Stimulated activated CD8-positive, alpha-beta memory T cell treated with anti-CD3 and anti-CD28 coated beads, Interleukin-2, amount 100 ng/mL, for 1 hour (primary cell): ENCODE data around the gene TWF1.
"Not testable (repeated sequence)": the region's sequence is repeated elsewhere in the genome, so short reads cannot be mapped to it uniquely, and the experiment has no call there.

Experiments
- DNase-seq, 2 donors: peaks; one replicate each; pipeline ENCODE4 v3.0.0-alpha.2; 2020; ENCODE audit warnings: low read depth in 2 of 2

TWF1 gene

GRCh38 chr12:43805149-43805859 lies 813 bp downstream of the TWF1 start:
- DNase-seq = no peak

DNA sequence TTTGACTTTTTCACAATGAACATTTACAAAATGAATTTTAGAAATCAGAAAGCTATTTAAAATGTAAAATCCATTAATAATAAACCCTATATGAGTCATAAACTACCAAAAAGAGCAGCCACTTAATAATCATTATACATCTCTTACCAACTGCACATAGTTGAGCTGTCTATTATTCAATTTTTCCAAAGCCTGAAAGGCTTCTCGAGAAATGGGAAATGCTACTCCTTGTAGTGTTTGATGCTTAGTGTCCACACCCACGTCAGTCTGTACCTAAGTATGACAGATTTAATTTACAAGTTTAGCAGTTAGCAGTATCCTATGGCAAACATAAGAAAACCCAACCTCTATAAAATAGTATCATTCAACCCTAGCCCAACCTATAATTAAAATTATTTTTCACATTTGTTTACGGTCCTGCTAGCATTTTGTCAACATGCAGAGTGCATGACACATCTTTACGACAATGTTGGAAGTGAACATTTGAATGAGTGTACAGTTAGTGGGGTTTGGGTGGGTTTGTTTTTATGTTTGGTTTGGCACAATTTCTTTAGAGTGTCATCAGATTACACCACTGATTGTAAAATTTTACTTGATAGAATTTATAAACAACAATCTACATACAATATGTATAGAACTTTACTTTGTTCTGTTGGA lies 8.4 kb downstream of the TWF1 start:
- no peak for DNase-seq

DNA sequence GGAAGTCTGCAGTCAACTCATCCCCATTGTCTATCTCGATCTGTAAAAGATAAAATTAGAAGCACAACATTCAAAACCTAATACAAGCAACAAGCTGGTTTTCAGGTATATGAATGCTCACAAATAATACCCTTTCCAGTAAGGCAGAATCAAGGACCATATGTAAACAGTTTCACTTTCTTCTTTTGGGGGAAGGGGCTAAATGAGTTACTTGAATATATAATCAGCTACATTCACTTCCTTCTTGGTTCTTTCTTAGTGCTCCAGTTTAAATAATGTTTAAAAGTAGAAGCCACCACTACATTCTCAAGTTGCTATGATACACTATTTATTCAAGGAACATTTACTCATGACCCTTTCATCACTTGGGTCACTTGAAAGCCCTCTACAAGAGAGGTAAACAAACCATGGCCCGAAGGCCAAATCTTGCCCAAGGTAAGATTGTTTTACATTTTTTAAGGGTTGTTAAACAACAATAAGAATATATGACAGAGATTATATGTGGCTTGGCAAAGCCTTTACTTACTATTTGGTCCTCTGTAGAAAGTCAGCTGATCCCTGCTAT lies 10.3 kb downstream of the TWF1 start:
- no peak for DNase-seq

DNA sequence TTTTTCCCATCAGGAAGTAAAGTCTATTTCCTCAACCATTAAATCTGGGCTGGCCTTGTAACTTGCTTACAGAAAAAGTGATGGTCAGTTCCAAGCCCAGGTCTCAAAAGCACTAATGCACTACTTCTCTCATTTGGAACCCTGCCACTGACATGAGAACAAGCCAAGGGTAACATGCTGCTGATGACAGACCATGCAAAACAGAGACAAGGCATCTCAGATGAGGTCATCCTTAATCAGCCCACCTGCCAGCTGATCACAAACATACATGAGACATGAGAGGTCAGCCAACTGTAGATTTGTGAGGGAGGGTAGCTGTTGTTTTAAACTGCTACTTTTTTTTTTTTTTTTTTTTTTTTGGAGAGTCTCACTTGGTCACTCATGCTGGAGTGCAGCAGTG lies 16.2 kb downstream of the TWF1 start:
- no peak for DNase-seq

DNA sequence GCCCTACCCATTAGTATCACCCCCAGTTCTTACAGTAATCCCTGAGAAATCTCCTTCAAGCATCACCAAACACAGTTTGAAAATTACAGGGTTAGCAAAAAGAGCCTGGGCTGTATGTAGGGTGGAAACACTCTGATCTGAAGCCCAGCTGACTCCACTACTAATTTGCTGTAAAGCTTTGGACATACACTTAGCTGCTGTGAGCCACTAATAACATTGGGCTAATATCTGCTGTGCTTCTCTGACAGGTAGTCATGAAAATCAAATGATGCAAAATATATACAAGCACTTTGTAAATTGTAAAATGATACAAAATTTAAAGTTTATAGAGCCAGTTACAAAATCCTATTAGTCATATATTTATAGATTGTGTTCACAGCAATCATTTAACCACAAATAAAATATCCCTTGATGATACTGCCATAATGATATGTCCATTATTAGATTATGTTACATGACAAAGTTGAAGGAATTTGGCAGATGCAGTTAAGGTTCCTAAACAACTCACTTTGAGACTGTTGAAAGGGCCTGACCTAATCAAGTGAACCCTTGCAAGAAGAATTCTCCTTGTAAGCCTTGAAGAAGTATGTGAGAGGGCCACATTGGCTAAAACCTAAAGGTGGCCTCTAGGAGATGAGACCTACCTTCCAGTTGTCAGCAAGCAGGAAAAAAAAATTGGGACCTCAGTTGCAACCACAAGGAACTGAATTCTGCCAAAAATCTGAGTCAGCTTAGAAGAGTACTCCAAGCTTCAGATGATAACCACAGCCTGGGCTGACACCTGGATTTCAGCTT lies 19.0 kb downstream of the TWF1 start:
- no peak for DNase-seq

GRCh38 chr12:43776498-43776897 lies 29.6 kb downstream of the TWF1 start:
- no peak for DNase-seq

- DNase-seq = no peak
Observed at GRCh38 chr12:43766291-43766690, 39.8 kb downstream of the TWF1 start.

- DNase-seq = no peak
Observed at GRCh38 chr12:43764528-43764927, 41.6 kb downstream of the TWF1 start.

DNA sequence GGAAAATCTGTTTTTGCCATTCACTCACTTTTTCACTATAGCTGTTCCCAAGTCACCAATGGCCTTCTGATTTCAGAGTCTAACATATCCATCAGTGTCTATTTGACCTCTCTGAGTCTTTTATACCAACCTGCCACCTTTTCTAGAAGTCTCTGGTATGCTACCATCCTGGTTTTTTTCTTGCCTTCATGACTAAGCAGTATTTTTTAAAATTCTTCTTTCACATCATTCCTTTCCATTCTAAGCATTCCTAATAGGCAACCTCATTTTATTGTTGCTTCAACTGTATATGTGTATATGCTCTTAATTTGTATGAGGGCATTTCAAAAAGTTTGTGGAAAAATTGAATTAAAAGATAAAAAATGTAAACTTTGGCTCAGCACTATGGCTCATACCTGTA lies 42.3 kb downstream of the TWF1 start:
- no peak for DNase-seq

- no peak for DNase-seq
Observed at GRCh38 chr12:43762596-43762995, 43.5 kb downstream of the TWF1 start.

- DNase-seq = no peak
Observed at GRCh38 chr12:43761500-43761899, 44.6 kb downstream of the TWF1 start.

- DNase-seq = no peak
Observed at GRCh38 chr12:43760396-43760795, 45.7 kb downstream of the TWF1 start.

GRCh38 chr12:43758728-43759563 lies 47.2 kb downstream of the TWF1 start, which contains the start of the genes IRAK4 and PUS7L:
IRAK4 (plus strand) TSS chr12:43758951; CDS start chr12:43768112, 9,161 bp downstream.
PUS7L (minus strand) TSS chr12:43758790; CDS start chr12:43755245, 3,545 bp downstream.
- peak; percentile 89 to 90 for DNase-seq

DNA sequence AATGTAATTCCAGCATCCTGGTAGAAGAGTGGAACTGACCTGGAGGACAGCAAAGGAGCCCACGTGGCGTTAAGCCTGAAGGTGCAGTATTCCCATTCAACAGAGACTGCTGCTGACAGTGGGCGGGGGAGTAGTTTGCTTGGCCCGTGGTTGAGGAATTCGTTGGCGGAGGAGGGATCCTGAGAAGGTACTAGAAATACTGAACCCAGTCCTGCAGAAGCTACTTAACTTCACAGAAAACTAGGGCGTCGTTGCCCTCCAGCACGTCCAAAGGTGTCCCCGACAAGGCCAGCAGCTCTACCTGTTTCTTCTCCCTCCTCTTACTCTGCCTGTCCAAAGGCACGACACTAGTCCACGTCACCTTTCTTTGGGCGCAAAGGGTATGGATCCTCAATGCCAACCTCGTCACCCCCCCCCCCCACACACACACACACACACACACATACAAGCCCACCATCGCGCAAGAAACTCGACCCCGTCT lies 47.8 kb downstream of the TWF1 start:
- DNase-seq = peak in 1 of 2 donors; percentile 8

- DNase-seq = no peak
Observed at GRCh38 chr12:43754015-43754414, 52.1 kb downstream of the TWF1 start.

DNA sequence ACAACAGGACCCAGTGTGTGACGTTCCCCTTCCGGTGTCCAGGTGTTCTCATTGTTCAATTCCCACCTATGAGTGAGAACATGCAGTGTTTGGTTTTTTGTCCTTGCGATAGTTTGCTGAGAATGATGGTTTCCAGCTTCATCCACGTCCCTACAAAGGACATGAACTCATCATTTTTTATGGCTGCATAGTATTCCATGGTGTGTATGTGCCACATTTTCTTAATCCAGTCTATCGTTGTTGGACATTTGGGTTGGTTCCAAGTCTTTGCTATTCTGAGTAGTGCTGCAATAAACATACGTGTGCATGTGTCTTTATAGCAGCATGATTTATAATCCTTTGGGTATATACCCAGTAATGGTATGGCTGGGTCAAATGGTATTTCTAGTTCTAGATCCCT lies 54.8 kb downstream of the TWF1 start:
- DNase-seq = not testable (repeated sequence)

GRCh38 chr12:43750814-43751213 lies 55.3 kb downstream of the TWF1 start:
- no peak for DNase-seq

GRCh38 chr12:43749016-43749415 lies 57.1 kb downstream of the TWF1 start:
- no peak for DNase-seq

DNA sequence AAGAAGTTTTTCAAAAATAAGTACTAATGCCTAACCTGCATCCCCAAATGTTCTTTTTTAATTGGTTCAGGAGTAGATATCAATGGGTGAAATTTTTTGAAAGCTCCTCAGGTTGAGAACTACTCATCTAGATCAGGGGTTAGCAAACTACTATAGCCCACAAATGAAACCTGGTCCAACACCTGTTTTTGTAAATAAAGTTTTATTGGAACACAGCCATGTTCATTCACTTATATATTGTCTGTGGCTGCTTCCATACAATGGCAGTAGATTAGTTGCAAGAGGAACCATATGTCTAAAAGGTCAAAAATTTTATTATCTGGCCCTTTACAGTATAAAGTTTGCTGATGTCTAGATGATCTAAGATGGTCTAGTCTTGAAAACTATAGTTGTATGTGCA lies 61.3 kb downstream of the TWF1 start:
- DNase-seq = no peak
